Thyroid gland (tissue), 4 donors: ENCODE data around the gene NUDCD2. TPM values are rescaled to one million over a fixed set of nuclear protein-coding genes. Genes with fewer than 3 reads are reported as not detected.
"Not testable (repeated sequence)": the region's sequence is repeated elsewhere in the genome, so short reads cannot be mapped to it uniquely, and the experiment has no call there.

Experiments used
- DNase-seq, 2 donors: peaks; one replicate each; pipeline ENCODE4 v3.0.0-alpha.2; 2019
- H3K27ac ChIP-seq, 3 donors: fragments of 200-600 bp; sonication (generic); 1 replicate in 2 of 3; 2 replicates in 1 of 3; pipeline ENCODE4 v1.5.1; 2016 to 2019; ENCODE audit warnings: mild to moderate bottlenecking in 1 of 3, moderate library complexity in 1 of 3
- H3K27me3 ChIP-seq: fragments of 200-600 bp; sonication (generic); one replicate; pipeline ENCODE4 v1.5.1; 2019
- H3K36me3 ChIP-seq, 2 donors: fragments of 200-600 bp; sonication (generic); one replicate each; pipeline ENCODE4 v1.5.1; 2016 to 2019
- H3K4me1 ChIP-seq, 2 donors: fragments of 200-600 bp; sonication (generic); one replicate each; pipeline ENCODE4 v1.5.1; 2017 to 2019
- H3K4me3 ChIP-seq, 3 donors: fragments of 200-600 bp; sonication (generic); replicated peaks in 1 of 3; 1 replicate in 2 of 3; 2 replicates in 1 of 3; pipeline ENCODE4 v1.5.1; 2016; ENCODE audit warnings: mild to moderate bottlenecking in 1 of 3
- H3K9me3 ChIP-seq: fragments of 200-600 bp; sonication (generic); one replicate; pipeline ENCODE4 v1.5.1; 2017
- POLR2A ChIP-seq, 2 donors: fragments of 450-650 bp; IDR thresholded peaks; one replicate each; pipeline ENCODE4 v1.6.1; 2017; ENCODE audit warnings: antibody characterized with exemption in 2 of 2, mild to moderate bottlenecking in 2 of 2, moderate library complexity in 1 of 2
- WGBS, 2 donors: methylation state at CpG; one replicate each; pipeline ENCODE4 v1.1.5; 2017; 5-methylcytosine and 5-hydroxymethylcytosine counted together
- intact Hi-C: fragments of 100-400 bp; cut with DNase I; formaldehyde crosslinking; loops from one replicate; pipeline ENCODE4 v1.15.1; 2023
- total RNA-seq, 4 donors: library from RNA; depleted of rRNA; stranded (reverse); fragments of >200 nt; gene quantifications; one replicate each; pipeline ENCODE4 v1.2.3, GENCODE V29; 2016
- TF ChIP-seq, protein P1 (sequence below), 6 experiments: fragments of 200-600 bp in 3 of 6; fragments of 450-650 bp in 3 of 6; sonication (generic) in 3 of 6; IDR thresholded peaks; one replicate each; pipeline ENCODE4 v1.5.1; 2016 to 2019; ENCODE audit warnings: antibody characterized with exemption in 6 of 6, mild to moderate bottlenecking in 2 of 6, inconsistent platforms in 1 of 6, moderate library complexity in 1 of 6

Gene NUDCD2
- total RNA-seq, 4 donors from 2014 or later = 7.0 to 19.5 (median 14.8) TPM

DNA sequence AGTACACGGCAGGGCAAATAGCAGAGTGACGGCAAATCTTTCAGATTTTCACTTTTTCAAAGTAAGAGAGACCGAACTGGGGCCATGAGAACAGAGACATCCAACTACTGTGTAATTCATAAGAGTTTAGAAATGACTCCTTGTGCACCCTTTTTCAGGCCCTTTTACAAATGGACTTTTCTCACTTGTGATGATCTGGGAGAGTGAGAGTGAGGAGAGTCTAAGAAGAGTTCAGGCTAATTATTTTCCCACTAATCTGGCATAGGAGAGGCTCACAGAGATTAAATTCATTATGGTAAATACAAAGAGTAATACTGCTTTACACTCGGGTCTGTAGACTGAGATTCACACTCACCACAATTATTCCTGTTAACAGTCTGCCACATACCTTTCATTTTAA lies 23.4 kb downstream of the NUDCD2 start:
- 78 to 91% methylated on average over 4 of the region's 4 CpGs for WGBS, 2 donors
- intact Hi-C loops = no loop called here
- H3K27me3 ChIP-seq = no peaks in the 10 kb centered on the region
- no peaks in the 10 kb centered on the region for H3K9me3 ChIP-seq
- H3K27ac ChIP-seq = peak overlapping the region in 1 of 3 donors; percentile 85
- TF ChIP-seq, protein P1, sequence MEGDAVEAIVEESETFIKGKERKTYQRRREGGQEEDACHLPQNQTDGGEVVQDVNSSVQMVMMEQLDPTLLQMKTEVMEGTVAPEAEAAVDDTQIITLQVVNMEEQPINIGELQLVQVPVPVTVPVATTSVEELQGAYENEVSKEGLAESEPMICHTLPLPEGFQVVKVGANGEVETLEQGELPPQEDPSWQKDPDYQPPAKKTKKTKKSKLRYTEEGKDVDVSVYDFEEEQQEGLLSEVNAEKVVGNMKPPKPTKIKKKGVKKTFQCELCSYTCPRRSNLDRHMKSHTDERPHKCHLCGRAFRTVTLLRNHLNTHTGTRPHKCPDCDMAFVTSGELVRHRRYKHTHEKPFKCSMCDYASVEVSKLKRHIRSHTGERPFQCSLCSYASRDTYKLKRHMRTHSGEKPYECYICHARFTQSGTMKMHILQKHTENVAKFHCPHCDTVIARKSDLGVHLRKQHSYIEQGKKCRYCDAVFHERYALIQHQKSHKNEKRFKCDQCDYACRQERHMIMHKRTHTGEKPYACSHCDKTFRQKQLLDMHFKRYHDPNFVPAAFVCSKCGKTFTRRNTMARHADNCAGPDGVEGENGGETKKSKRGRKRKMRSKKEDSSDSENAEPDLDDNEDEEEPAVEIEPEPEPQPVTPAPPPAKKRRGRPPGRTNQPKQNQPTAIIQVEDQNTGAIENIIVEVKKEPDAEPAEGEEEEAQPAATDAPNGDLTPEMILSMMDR (IDR thresholded peaks at IDR 0.05) = no peak
- no peak for TF ChIP-seq POLR2A (IDR thresholded peaks at IDR 0.05)
- DNase-seq = no peak
- no peak overlapping the region for H3K4me3 ChIP-seq
- H3K36me3 ChIP-seq = no peaks in the 10 kb centered on the region
- H3K4me1 ChIP-seq = peaks cover 18 to 25% of the 10 kb centered on the region in 2 donors

DNA sequence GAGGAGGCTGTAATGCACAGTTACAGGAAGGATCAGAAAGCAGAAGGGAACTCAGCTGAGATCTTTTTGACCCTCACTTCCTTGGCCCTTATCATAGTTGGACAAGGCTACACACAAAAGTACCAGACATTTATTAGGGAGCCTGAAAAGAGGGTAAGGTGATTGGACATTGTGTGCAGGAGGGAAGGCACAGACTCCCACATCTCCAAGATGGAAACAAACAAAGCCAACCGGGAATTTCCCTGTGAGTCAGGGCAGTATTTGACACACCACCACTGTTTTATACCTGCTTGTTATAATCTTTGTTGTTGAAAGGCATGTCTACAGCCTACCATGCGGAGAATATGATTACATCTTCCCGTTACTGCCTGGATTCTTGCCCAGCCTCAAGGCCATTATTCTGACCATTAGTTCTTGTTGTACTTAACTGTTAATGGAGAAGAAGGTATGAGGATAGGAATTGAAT lies 25.5 kb downstream of the NUDCD2 start:
- WGBS, 2 donors = 50 to 67% methylated on average over 3 of the region's 3 CpGs
- no peak overlapping the region for H3K4me3 ChIP-seq
- no peak overlapping the region for H3K27ac ChIP-seq
- H3K36me3 ChIP-seq = no peaks in the 10 kb centered on the region
- no peak for DNase-seq
- intact Hi-C loops = no loop called here
- peaks cover 13 to 14% of the 10 kb centered on the region in 2 donors for H3K4me1 ChIP-seq
- H3K27me3 ChIP-seq = no peaks in the 10 kb centered on the region
- H3K9me3 ChIP-seq = no peaks in the 10 kb centered on the region
- TF ChIP-seq, protein P1 (IDR thresholded peaks at IDR 0.05) = no peak
- TF ChIP-seq POLR2A (IDR thresholded peaks at IDR 0.05) = no peak

DNA sequence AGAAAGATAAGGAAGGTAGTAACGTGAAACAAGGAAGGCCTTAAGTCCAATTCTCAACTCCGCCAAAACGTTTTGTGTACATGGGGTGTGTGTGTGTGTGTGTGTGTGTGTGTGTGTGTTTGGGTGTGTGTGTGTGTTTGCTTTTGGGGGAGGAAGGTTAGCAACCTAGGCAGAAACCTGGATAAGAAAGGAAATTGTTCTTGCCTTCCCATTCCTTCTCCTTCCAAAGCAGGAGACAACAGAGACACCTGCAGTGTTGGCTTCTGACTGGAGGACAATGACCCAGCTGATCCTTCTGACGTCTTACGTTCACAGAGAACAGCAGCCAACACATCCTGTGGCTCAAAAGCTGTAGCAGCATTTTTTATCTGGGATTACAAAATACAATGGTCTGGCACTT lies 26.6 kb downstream of the NUDCD2 start:
- Histone ChIP-seq H3K9me3 (no peaks in the 10 kb centered on the region), H3K36me3 (no peaks in the 10 kb centered on the region), H3K27me3 (no peaks in the 10 kb centered on the region), H3K4me1 (peaks cover 2 to 4% of the 10 kb centered on the region in 2 donors), H3K4me3 (no peak overlapping the region), H3K27ac (no peak overlapping the region)
- DNase-seq = no peak
- no peak for TF ChIP-seq POLR2A (IDR thresholded peaks at IDR 0.05)
- TF ChIP-seq, protein P1 (IDR thresholded peaks at IDR 0.05) = no peak
- WGBS, 2 donors = 63 to 68% methylated on average over 5 of the region's 5 CpGs
- intact Hi-C loops = no loop called here

DNA sequence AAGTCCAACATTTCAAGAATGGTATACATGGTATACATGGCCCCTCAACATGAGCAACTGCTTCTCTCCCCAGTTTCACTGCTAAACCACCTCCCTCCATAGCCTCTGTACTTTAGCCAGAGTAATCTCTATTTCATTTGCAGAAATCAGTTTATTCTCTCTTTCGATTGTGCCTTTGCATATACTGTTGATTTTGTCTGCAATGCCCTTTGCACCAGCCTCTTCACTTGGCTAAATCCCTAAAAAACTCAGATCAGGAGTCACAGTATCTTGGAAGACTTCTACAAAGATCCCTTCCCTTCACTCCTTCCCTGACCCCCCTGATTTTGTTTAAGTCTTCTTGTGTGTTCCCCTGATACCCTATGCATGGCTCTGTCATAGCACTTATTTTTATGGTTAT lies 27.4 kb downstream of the NUDCD2 start:
- Histone ChIP-seq H3K27ac (no peak overlapping the region), H3K9me3 (no peaks in the 10 kb centered on the region), H3K27me3 (no peaks in the 10 kb centered on the region), H3K36me3 (no peaks in the 10 kb centered on the region), H3K4me1 (no peaks in the 10 kb centered on the region), H3K4me3 (no peak overlapping the region)
- DNase-seq = no peak
- WGBS, 2 donors = 84 to 94% methylated on average over 1 of the region's 1 CpG
- intact Hi-C loops = no loop called here
- TF ChIP-seq POLR2A (IDR thresholded peaks at IDR 0.05) = no peak
- TF ChIP-seq, protein P1 (IDR thresholded peaks at IDR 0.05) = no peak

DNA sequence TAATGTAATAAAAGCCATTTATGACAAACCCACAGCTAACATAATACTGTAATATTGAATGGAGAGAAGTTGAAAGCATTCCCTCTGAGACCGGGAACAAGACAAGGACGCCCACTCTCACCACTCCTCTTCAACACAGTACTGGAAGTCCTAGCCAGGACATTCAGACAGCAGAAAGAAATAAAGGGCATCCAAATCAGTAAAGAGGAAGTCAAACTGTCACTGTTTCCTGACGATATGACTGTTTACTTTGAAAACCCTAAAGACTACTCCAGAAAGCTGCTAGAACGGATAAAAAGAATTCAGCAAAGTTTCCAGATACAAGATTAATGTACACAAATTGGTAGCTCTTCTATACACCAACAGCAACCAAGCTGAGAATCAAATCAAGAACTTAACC lies 33.8 kb downstream of the NUDCD2 start:
- H3K27me3 ChIP-seq, intact Hi-C loops, H3K4me1 ChIP-seq, H3K9me3 ChIP-seq, H3K4me3 ChIP-seq, H3K36me3 ChIP-seq, H3K27ac ChIP-seq, DNase-seq: not testable (repeated sequence)
- 54 to 55% methylated on average over 4 of the region's 4 CpGs for WGBS, 2 donors

DNA sequence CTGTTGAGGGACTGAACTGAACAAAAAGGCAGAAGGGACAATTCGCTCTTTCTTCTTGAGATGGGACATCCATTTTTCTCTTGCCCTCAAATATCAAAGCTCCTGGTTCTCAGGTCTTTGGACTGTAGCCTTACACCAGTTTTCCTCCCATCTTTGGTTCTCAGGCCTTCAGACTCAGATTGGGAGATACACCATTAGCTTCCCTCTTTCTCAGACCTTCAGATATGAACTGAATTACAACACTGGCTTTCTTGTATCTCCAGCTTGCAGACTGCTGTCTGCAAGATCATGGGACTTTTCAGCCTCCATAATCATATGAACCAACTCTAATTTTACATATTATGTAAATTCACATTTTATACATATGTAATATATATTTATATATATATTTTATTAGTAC lies 35.1 kb downstream of the NUDCD2 start:
- no peak for TF ChIP-seq POLR2A (IDR thresholded peaks at IDR 0.05)
- TF ChIP-seq, protein P1 (IDR thresholded peaks at IDR 0.05) = no peak
- H3K4me1 ChIP-seq = no peaks in the 10 kb centered on the region
- intact Hi-C loops = no loop called here
- no peaks in the 10 kb centered on the region for H3K27me3 ChIP-seq
- H3K27ac ChIP-seq = no peak overlapping the region
- H3K36me3 ChIP-seq = no peaks in the 10 kb centered on the region
- no peaks in the 10 kb centered on the region for H3K9me3 ChIP-seq
- no peak overlapping the region for H3K4me3 ChIP-seq
- DNase-seq = no peak
- WGBS, 2 donors = 95 to 97% methylated on average over 1 of the region's 1 CpG

DNA sequence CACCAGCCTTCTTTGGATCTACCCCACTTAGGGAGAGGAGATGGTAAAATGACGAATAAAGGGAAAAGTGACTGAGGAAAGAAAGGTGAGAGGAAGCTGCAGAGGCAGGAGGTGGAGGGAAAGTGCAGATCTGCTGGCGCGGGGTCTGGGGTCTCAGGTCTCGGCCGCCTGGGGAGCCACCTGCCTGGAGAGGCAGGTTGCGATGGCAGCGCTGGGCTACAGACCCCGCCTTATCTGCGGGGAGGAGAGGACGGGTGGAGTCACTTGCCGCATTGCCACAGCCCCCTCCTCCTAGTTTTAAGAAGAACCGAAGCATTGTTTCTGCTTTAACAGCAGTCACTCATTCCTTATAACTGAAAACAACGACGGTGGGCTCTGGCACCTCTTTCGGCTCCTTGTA lies 44.2 kb downstream of the NUDCD2 start:
- H3K27me3 ChIP-seq, H3K27ac ChIP-seq, H3K4me3 ChIP-seq, H3K36me3 ChIP-seq, H3K4me1 ChIP-seq, H3K9me3 ChIP-seq, intact Hi-C loops, DNase-seq: not testable (repeated sequence)
- 18 to 27% methylated on average over 15 of the region's 15 CpGs for WGBS, 2 donors
